GM20000 (cell line): ENCODE measurements around the gene KNG1.

ENCODE experiments used
- DNase-seq: peaks from one replicate; pipeline ENCODE4 v3.0.0; 2012; ENCODE audit warnings: low spot score
- TF ChIP-seq, protein P1 (sequence below): IDR thresholded peaks from 2 replicates; pipeline ENCODE4 v1.5.1; 2012; ENCODE audit warnings: mild to moderate bottlenecking, control low read depth; ENCODE audit errors: extremely low read depth, missing control alignments

KNG1 gene

GRCh38 chr3:186757214-186757613, 40.1 kb downstream of the KNG1 start:
- no peak for DNase-seq
- TF ChIP-seq, protein P1, sequence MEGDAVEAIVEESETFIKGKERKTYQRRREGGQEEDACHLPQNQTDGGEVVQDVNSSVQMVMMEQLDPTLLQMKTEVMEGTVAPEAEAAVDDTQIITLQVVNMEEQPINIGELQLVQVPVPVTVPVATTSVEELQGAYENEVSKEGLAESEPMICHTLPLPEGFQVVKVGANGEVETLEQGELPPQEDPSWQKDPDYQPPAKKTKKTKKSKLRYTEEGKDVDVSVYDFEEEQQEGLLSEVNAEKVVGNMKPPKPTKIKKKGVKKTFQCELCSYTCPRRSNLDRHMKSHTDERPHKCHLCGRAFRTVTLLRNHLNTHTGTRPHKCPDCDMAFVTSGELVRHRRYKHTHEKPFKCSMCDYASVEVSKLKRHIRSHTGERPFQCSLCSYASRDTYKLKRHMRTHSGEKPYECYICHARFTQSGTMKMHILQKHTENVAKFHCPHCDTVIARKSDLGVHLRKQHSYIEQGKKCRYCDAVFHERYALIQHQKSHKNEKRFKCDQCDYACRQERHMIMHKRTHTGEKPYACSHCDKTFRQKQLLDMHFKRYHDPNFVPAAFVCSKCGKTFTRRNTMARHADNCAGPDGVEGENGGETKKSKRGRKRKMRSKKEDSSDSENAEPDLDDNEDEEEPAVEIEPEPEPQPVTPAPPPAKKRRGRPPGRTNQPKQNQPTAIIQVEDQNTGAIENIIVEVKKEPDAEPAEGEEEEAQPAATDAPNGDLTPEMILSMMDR = no peak

DNA sequence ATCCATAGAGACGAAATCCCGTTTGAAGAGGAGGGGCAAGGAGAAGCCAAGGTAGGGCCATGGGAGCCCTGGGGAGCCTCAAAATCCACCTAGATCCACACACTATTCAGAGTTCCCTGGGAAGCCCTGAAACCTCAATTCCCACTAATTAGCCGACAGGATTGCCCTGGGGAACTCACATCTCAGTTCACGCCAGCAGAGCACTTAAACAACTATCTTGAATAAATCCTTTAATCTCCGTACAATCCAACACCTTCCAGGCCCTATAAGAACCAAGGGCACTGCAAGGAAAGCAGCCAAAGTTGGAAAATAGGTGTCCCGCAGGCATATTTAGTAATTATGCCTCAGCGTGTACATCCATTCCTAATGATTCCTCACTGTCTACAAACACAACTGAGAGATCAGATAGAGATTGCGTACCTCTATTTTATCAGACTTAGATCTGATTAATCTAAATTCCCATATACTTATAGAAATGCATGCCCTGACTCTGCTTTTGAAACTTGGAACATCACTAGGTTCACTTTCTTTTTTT, 40.6 kb downstream of the KNG1 start:
- DNase-seq = no peak
- TF ChIP-seq, protein P1 = no peak

GRCh38 chr3:186759231-186759930, 42.2 kb downstream of the KNG1 start:
- no peak for DNase-seq
- TF ChIP-seq, protein P1 = no peak

GRCh38 chr3:186760141-186760833, 43.1 kb downstream of the KNG1 start:
- TF ChIP-seq, protein P1 = no peak
- DNase-seq = no peak

DNA sequence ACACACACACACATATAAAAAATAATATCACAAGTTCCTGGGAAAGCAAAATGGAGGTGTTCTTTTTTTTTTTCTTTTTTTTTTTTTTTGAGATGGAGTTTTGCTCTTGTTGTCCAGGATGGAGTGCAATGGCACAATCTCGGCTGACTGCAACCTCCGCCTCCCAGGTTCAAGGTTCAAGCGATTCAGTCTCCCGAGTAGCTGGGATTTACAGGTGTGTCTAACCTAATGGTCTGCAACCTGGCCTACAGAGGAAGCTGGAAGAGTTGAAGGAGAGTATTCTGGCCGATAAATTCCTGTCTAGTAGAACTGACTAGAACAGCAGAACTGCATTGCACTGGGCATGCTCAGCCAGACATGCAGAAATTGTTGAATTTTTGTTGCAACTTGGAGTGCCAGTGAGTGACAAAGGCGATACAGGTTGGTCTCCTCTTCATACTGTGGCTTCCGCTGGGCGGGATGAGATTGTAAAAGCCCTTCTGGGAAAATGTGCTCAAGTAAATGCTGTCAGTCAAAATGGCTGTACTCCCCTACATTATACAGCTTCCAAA, 43.8 kb downstream of the KNG1 start:
- TF ChIP-seq, protein P1 = no peak
- DNase-seq = no peak

- no peak for DNase-seq
- TF ChIP-seq, protein P1 = no peak
Measured at GRCh38 chr3:186772281-186772694, 55.1 kb downstream of the KNG1 start.
